HG02973 (cell line): ENCODE data around the gene CDAN1.
"Not testable (repeated sequence)": the region's sequence is repeated elsewhere in the genome, so short reads cannot be mapped to it uniquely, and the experiment has no call there.

ENCODE experiments used
- ATAC-seq: cut with Tn5 transposase; IDR thresholded peaks from one replicate; pipeline ENCODE4 v1.9.1; 2021; ENCODE audit warnings: moderate library complexity; ENCODE audit not compliant: unreplicated experiment

Gene CDAN1, protein sequence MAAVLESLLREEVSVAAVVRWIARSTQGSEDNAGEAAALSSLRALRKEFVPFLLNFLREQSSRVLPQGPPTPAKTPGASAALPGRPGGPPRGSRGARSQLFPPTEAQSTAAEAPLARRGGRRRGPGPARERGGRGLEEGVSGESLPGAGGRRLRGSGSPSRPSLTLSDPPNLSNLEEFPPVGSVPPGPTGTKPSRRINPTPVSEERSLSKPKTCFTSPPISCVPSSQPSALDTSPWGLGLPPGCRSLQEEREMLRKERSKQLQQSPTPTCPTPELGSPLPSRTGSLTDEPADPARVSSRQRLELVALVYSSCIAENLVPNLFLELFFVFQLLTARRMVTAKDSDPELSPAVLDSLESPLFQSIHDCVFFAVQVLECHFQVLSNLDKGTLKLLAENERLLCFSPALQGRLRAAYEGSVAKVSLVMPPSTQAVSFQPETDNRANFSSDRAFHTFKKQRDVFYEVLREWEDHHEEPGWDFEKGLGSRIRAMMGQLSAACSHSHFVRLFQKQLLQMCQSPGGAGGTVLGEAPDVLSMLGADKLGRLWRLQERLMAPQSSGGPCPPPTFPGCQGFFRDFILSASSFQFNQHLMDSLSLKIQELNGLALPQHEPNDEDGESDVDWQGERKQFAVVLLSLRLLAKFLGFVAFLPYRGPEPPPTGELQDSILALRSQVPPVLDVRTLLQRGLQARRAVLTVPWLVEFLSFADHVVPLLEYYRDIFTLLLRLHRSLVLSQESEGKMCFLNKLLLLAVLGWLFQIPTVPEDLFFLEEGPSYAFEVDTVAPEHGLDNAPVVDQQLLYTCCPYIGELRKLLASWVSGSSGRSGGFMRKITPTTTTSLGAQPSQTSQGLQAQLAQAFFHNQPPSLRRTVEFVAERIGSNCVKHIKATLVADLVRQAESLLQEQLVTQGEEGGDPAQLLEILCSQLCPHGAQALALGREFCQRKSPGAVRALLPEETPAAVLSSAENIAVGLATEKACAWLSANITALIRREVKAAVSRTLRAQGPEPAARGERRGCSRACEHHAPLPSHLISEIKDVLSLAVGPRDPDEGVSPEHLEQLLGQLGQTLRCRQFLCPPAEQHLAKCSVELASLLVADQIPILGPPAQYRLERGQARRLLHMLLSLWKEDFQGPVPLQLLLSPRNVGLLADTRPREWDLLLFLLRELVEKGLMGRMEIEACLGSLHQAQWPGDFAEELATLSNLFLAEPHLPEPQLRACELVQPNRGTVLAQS

DNA sequence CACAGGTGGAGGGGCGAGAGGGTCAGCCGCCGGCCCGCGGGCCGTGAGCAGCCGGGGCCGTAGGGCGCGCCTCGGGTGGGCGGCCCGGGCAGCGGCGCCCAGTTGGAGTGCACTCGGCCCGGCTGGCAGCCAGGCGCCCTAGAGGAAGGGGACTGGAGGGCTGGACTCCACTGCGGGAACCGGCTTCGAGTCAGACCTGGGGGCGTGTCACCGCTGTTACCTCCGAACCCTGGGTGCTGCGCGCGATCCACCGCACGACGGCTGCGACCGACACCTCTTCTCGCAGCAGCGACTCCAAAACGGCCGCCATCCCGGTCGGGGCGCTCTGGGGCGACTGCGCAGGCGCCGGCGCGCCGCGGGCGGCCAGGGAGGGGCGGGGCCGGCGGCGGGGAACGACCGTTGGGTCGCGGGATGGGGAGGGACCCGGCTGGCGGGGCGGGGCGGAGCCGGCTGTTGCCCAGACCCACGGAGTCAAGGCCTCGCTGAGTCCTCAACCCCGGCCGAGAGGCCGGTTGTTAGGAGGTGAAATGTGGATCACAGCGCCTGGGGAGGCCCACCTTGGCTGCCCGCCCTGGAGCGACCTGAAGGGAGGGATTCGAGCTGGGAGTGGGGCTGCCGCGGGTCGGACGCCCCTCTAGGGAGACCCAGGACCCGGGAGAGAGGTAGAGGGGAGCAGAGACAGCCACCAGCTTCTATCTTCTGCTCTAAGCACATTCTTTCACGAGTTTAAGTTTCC, at the start of gene CDAN1:
Gene CDAN1, minus strand, starts transcription at position 336 of the 736 bp plus-strand sequence. Its CDS starts 26 bp downstream, at position 310.
- ATAC-seq: peak; percentile 82

GRCh38 chr15:42785569-42785968, 48.6 kb upstream of the CDAN1 start:
- ATAC-seq: no peak

DNA sequence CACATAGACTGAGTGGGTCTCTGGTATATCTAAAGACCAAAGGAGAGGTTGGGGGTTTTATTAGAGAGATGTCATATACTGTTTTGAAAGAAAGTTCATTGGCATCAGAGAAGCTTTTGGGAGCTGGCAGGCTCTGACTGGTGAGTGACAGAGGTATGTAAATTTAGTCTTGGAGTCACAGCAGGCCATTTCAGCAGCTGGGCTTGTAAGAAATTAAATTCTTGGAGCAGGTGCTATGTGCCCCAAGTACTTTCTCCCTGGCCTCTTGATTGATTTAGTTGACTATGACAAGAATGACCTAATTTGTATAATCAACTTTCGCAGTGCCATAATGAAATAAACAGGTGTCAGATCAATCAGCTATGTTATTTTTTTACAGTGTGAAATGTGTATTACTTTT, 47.8 kb upstream of the CDAN1 start:
- ATAC-seq: no peak

- ATAC-seq: no peak
Observed at GRCh38 chr15:42782716-42783115, 45.8 kb upstream of the CDAN1 start.

GRCh38 chr15:42775416-42775815, 38.5 kb upstream of the CDAN1 start:
- no peak for ATAC-seq

DNA sequence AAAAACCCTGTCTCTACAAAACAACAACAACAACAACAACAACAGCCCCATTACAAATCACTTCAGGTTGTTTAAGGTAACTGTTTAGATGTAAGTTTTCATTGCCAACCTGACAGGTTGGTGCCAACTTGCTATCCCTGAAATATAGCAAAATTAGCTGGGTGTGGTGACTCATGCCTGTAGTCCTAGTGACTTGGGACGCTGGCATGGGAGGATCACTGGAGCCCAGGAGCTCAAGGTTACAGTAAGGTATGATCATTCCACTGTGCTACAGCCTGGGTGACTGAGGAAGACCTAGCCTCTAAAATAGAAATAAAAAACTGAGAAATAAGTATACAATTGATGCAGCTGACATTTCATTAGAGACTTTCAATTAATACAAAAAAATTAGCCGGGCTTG, 36.0 kb upstream of the CDAN1 start:
- ATAC-seq: no peak

DNA sequence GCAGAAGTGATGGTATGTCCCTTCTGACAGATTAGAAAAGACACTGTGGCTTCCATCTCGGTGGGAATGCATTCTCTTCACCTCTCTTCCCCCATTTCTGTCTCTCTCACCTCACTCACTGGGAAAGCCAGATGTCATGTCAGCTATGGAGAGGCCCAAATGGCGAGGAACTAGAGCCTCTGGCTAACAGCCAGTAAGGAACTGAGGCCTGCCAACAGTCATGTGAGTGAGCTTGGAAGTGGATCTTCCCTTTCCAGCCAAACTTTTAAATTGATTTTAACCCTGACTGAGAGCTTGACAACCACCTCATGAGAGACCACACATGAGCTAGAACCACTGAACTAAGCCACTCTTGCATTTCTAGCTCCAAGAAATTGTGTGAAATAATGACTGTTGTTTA, 35.2 kb upstream of the CDAN1 start:
- no peak for ATAC-seq

- ATAC-seq: not testable (repeated sequence)
Observed at GRCh38 chr15:42766109-42766508, 29.2 kb upstream of the CDAN1 start.

DNA sequence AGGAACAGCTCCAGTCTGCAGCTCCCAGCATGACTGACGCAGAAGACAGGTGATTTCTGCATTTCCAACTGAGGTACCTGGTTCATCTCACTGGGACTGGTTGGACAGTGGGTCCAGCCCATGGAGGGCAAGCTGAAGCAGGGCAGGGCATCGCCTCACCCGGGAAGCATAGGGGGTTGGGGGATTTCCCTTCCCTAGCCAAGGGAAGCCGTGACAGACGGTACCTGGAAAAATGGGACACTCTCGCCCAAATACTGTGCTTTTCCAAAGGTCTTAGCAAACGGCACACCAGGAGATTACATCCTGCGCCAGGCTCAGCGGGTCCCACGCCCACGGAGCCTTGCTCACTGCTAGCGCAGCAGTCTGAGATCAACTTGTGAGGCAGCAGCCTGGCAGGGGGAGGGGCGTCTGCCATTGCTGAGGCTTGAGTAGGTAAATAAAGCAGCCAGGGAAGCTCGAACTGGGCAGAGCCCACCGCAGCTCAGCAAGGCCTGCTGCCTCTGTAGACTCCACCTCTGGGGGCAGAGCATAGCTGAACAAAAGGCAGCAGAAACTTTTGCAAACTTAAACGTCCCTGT, 27.3 kb upstream of the CDAN1 start:
- ATAC-seq: not testable (repeated sequence)

GRCh38 chr15:42761813-42762212, 24.9 kb upstream of the CDAN1 start:
- not testable (repeated sequence) for ATAC-seq

DNA sequence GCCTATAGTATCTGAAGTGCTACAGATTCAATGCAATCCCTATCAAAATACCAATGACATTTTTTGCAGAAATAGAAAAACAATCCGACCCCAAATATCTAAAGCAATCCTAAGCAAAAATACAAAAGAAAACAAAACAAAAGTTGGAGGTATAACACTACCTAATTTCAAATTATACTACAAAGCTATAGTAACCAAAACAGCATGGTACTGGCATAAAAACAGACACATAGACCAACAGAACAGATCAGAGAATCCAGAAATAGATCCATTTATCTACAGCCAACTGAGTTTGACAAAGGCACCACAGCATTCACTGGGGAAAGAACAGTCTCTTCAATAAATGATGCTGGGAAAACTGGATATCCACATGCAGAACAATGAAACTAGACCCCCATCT, 23.8 kb upstream of the CDAN1 start:
- ATAC-seq: no peak

- no peak for ATAC-seq
Observed at GRCh38 chr15:42759093-42759492, 22.2 kb upstream of the CDAN1 start.

- ATAC-seq: no peak
Observed at GRCh38 chr15:42750306-42750705, 13.4 kb upstream of the CDAN1 start.

DNA sequence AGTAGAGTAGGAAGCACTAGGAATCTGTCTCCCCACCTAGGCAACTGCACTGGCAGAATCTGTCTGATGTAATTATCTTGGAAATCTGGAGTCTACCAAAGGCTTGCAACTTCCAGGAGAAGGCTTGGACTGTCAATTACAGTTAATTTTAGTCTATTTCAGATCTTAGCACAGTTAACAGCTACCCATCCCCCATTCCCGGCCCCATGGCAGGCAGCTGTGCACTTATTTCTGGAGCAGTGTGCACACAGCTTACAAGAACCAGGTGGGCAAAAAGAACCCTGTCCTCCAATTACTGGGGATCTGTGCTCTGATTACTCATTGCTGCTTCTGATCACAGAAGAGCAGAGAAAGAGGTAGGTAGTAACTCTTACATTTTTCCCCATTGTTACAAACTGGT, 12.3 kb upstream of the CDAN1 start:
- no peak for ATAC-seq

- ATAC-seq: no peak
Observed at GRCh38 chr15:42744195-42744594, 7.3 kb upstream of the CDAN1 start.

GRCh38 chr15:42742149-42742548, 5.2 kb upstream of the CDAN1 start:
- no peak for ATAC-seq

DNA sequence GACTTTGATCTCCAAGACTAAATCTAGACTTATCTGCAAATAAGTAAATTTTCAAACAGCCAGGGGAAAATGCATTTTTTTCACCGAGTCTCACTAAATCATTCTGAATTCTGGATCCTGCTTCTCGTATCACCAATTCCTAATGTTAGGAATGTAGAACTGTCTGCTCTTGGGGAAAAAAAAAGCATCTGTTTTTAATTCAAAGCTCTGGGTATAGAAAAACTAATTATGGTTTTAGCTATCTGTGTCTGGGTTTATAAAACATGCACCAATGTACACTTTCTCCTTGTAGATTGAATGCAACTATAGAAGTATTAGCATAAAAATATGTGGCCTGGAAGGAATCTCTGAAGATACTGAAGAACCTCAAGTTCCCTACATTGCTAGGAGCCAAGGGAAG, 4.8 kb upstream of the CDAN1 start:
- no peak for ATAC-seq

GRCh38 chr15:42737529-42738328, 801 bp upstream of the CDAN1 start:
- ATAC-seq: no peak

DNA sequence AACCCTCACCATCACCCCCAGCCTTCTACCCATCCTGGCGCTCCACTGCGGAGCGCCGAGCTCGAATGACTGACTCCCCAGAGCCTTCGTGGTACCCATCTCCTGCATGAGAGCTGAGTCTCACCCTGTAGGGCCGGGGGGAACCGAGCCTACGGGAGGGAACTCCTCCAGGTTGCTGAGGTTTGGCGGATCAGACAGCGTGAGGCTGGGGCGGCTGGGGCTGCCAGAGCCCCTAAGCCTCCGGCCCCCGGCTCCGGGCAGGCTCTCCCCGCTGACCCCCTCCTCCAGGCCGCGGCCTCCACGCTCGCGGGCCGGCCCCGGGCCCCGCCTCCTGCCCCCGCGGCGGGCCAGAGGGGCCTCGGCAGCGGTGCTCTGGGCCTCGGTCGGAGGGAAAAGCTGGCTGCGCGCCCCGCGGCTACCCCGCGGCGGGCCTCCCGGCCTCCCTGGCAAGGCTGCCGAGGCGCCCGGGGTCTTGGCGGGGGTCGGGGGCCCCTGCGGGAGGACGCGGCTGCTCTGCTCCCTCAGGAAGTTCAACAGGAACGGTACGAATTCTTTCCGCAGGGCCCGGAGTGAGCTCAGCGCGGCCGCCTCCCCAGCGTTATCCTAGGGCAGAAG, 643 bp downstream of the CDAN1 start:
- ATAC-seq: peak; percentile 21
